HCT116 (cell line): ENCODE measurements around the gene BAIAP2.
"Not testable (repeated sequence)": the region's sequence is repeated elsewhere in the genome, so short reads cannot be mapped to it uniquely, and the experiment has no call there.

ENCODE experiments used
- CBX3 ChIP-seq: IDR thresholded peaks from 2 replicates; pipeline ENCODE4 v1.6.1; 2012; ENCODE audit warnings: low read depth
- CEBPB ChIP-seq: IDR thresholded peaks from 2 replicates; pipeline ENCODE4 v1.6.1; 2012; ENCODE audit warnings: low read depth
- EGR1 ChIP-seq: IDR thresholded peaks from 2 replicates; pipeline ENCODE4 v1.6.1; 2012; ENCODE audit warnings: low read depth
- EZH2phosphoT487 ChIP-seq: fragments of 200-600 bp; IDR thresholded peaks from 2 replicates; pipeline ENCODE4 v1.6.1; 2018; ENCODE audit warnings: antibody characterized with exemption, borderline replicate concordance
- FOSL1 ChIP-seq: IDR thresholded peaks from 2 replicates; pipeline ENCODE4 v1.6.1; 2012; ENCODE audit warnings: low read depth
- JUND ChIP-seq: IDR thresholded peaks from 2 replicates; pipeline ENCODE4 v1.6.1; 2012
- POLR2A ChIP-seq: IDR thresholded peaks from 2 replicates; pipeline ENCODE4 v1.7.0; 2011; ENCODE audit warnings: borderline replicate concordance; ENCODE audit not compliant: insufficient read depth, insufficient read length; ENCODE audit errors: extremely low read depth
- POLR2AphosphoS5 ChIP-seq: IDR thresholded peaks from 2 replicates; pipeline ENCODE4 v1.6.1; 2011; ENCODE audit warnings: mild to moderate bottlenecking, low read depth, low read length, moderate library complexity
- REST ChIP-seq: IDR thresholded peaks from 2 replicates; pipeline ENCODE4 v1.6.1; 2012; ENCODE audit warnings: low read depth
- SP1 ChIP-seq: IDR thresholded peaks from 2 replicates; pipeline ENCODE4 v1.6.1; 2012; ENCODE audit warnings: low read depth
- ZNF274 ChIP-seq: fragments of 200-500 bp; sonication (Bioruptor generic); IDR thresholded peaks from 2 replicates; pipeline ENCODE4 v1.6.1; 2014; ENCODE audit warnings: mild to moderate bottlenecking, low read depth, low read length, inconsistent platforms
- TF ChIP-seq, protein P1 (sequence below), 3 experiments: fragments of 200-600 bp in 1 of 3; sonication (generic) in 1 of 3; IDR thresholded peaks in 2 of 3; conservative IDR thresholded peaks in 1 of 3; 2 replicates each; pipeline ENCODE4 v1.5.1; 2012 to 2017; ENCODE audit warnings: low read depth in 2 of 3, low read length in 2 of 3, antibody characterized with exemption in 1 of 3, borderline replicate concordance in 1 of 3, control low read depth in 1 of 3, mild to moderate bottlenecking in 1 of 3, mixed read lengths in 1 of 3, mixed run types in 1 of 3, moderate library complexity in 1 of 3; ENCODE audit not compliant: insufficient read depth in 1 of 3
- TF ChIP-seq, protein P2 (sequence below): IDR thresholded peaks from 2 replicates; pipeline ENCODE4 v1.6.1; 2012

DNA sequence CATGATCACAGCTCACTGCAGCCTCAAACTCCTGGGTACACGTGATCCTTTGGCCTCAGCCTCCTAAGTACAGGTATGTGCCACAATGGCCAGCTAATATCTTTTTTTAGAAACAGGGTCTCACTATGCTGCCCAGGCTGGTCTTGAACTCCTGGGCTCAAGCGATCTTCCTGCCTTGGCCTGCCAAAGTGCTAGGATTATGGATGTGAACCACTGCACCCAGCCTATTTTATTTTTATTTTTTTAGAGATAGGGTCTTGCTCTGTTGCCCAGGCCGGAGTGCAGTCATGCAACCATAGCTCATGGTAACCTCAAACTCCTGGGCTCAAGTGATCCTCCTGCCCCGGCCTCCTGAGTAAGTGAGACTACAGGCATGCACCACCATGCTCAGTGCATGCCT lies 17.6 kb upstream of the BAIAP2 start:
- TF ChIP-seq POLR2AphosphoS5, ZNF274, EZH2phosphoT487, POLR2A, REST, SP1, EGR1, CBX3, CEBPB, JUND, FOSL1: not testable (repeated sequence)
- TF ChIP-seq, protein P1, sequence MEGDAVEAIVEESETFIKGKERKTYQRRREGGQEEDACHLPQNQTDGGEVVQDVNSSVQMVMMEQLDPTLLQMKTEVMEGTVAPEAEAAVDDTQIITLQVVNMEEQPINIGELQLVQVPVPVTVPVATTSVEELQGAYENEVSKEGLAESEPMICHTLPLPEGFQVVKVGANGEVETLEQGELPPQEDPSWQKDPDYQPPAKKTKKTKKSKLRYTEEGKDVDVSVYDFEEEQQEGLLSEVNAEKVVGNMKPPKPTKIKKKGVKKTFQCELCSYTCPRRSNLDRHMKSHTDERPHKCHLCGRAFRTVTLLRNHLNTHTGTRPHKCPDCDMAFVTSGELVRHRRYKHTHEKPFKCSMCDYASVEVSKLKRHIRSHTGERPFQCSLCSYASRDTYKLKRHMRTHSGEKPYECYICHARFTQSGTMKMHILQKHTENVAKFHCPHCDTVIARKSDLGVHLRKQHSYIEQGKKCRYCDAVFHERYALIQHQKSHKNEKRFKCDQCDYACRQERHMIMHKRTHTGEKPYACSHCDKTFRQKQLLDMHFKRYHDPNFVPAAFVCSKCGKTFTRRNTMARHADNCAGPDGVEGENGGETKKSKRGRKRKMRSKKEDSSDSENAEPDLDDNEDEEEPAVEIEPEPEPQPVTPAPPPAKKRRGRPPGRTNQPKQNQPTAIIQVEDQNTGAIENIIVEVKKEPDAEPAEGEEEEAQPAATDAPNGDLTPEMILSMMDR (IDR thresholded peaks at IDR 0.05 in 2 of 3, conservative IDR thresholded peaks at IDR 0.05 in 1 of 3; ENCODE audit: borderline replicate concordance in 1 of 3, insufficient read depth in 1 of 3, low read depth in 2 of 3, low read length in 2 of 3): not testable (repeated sequence)
- TF ChIP-seq, protein P2, sequence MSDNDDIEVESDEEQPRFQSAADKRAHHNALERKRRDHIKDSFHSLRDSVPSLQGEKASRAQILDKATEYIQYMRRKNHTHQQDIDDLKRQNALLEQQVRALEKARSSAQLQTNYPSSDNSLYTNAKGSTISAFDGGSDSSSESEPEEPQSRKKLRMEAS: not testable (repeated sequence)
